Measurements from ENCODE around the gene ZBTB17.

DNA sequence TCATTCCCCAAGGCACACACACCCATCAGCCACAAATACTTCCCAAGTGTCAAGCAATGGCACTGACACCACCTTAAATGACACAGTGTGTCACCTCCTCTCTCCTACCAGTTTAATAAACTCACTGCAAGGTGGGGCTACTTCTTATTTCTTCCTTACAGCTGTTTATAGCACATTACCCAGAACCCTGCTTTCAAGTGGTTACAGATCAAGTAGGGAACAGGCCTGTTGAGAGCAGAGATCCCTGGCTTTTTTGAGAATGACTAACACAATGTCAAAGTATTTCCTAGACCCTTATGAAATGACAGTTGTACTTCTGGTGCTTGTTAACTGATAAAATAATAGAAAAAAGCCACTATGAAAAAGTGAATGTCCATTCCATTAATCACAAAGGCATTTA, 19.8 kb downstream of the ZBTB17 start:
- TF ChIP-seq EZH2 (IDR thresholded peaks at IDR 0.05; ENCODE audit: low read depth, low read length, severe bottlenecking) = no peak
- no peak for TF ChIP-seq KDM1A (IDR thresholded peaks at IDR 0.05; ENCODE audit: borderline replicate concordance, low read length)
- no peak for TF ChIP-seq RFX5 (IDR thresholded peaks at IDR 0.05; ENCODE audit: borderline replicate concordance, low read depth, low read length)
- TF ChIP-seq CBX8 (IDR thresholded peaks at IDR 0.05; ENCODE audit: borderline replicate concordance, low read depth, low read length) = no peak
- no peak for TF ChIP-seq JUN (IDR thresholded peaks at IDR 0.05; ENCODE audit: low read depth, low read length)
- TF ChIP-seq POLR2A (IDR thresholded peaks at IDR 0.05; ENCODE audit: control extremely low read depth in 1 of 2, low read depth in 2 of 2, low read length in 2 of 2) = no peak
- TF ChIP-seq POLR2AphosphoS5 (IDR thresholded peaks at IDR 0.05; ENCODE audit: low read depth, low read length) = no peak
- TF ChIP-seq, protein P1, sequence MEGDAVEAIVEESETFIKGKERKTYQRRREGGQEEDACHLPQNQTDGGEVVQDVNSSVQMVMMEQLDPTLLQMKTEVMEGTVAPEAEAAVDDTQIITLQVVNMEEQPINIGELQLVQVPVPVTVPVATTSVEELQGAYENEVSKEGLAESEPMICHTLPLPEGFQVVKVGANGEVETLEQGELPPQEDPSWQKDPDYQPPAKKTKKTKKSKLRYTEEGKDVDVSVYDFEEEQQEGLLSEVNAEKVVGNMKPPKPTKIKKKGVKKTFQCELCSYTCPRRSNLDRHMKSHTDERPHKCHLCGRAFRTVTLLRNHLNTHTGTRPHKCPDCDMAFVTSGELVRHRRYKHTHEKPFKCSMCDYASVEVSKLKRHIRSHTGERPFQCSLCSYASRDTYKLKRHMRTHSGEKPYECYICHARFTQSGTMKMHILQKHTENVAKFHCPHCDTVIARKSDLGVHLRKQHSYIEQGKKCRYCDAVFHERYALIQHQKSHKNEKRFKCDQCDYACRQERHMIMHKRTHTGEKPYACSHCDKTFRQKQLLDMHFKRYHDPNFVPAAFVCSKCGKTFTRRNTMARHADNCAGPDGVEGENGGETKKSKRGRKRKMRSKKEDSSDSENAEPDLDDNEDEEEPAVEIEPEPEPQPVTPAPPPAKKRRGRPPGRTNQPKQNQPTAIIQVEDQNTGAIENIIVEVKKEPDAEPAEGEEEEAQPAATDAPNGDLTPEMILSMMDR (IDR thresholded peaks at IDR 0.05; ENCODE audit: control extremely low read depth in 1 of 3, insufficient read depth in 1 of 3, low read depth in 1 of 3, low read length in 3 of 3) = no peak

Measured in H1 (cell line).